Hepatic stellate cell (primary cell): Measurements from ENCODE around the gene PRSS50.

Source experiments
- DNase-seq: peaks from one replicate; pipeline ENCODE4 v3.0.0; 2011; ENCODE audit warnings: low spot score

PRSS50 gene

GRCh38 chr3:46692566-46692990 is 25.1 kb downstream of the PRSS50 start:
- DNase-seq = peak; percentile 45

GRCh38 chr3:46690798-46691197 is 26.9 kb downstream of the PRSS50 start:
- DNase-seq = peak; percentile 52

- DNase-seq = no peak
These were observed 32.2 kb downstream of the PRSS50 start for GRCh38 chr3:46685446-46685845.

GRCh38 chr3:46684891-46685290 is 32.8 kb downstream of the PRSS50 start:
- no peak for DNase-seq

GRCh38 chr3:46682974-46683373 is 34.7 kb downstream of the PRSS50 start:
- no peak for DNase-seq

- DNase-seq = no peak
These were observed 35.7 kb downstream of the PRSS50 start for GRCh38 chr3:46681856-46682540.

- DNase-seq = no peak
These were observed 36.3 kb downstream of the PRSS50 start for GRCh38 chr3:46681387-46681786.

- DNase-seq = no peak
These were observed 37.3 kb downstream of the PRSS50 start for GRCh38 chr3:46680298-46680826.

GRCh38 chr3:46679681-46680080 is 38.0 kb downstream of the PRSS50 start:
- no peak for DNase-seq

GRCh38 chr3:46678280-46678679 is 39.4 kb downstream of the PRSS50 start:
- no peak for DNase-seq

GRCh38 chr3:46677411-46677726 is 40.3 kb downstream of the PRSS50 start:
- DNase-seq = peak; percentile 92

GRCh38 chr3:46676601-46677410 is 40.9 kb downstream of the PRSS50 start:
- no peak for DNase-seq

GRCh38 chr3:46675843-46676567 is 41.7 kb downstream of the PRSS50 start:
- DNase-seq = peak; percentile 50

- DNase-seq = no peak
These were observed 42.2 kb downstream of the PRSS50 start for GRCh38 chr3:46675426-46675825.

- DNase-seq = no peak
These were observed 43.4 kb downstream of the PRSS50 start for GRCh38 chr3:46674031-46674845.

- no peak for DNase-seq
These were observed 44.3 kb downstream of the PRSS50 start for GRCh38 chr3:46673151-46674030.

GRCh38 chr3:46672349-46672695 is 45.3 kb downstream of the PRSS50 start:
- DNase-seq = no peak

- DNase-seq = no peak
These were observed 45.9 kb downstream of the PRSS50 start for GRCh38 chr3:46671541-46672348.

GRCh38 chr3:46670891-46671427 is 46.7 kb downstream of the PRSS50 start:
- DNase-seq = no peak
